GM18520 (cell line): ENCODE results near the gene NUB1.

Experiments used
- ATAC-seq: cut with Tn5 transposase; IDR thresholded peaks from one replicate; pipeline ENCODE4 v1.9.1; 2021; ENCODE audit not compliant: unreplicated experiment

Gene NUB1

DNA sequence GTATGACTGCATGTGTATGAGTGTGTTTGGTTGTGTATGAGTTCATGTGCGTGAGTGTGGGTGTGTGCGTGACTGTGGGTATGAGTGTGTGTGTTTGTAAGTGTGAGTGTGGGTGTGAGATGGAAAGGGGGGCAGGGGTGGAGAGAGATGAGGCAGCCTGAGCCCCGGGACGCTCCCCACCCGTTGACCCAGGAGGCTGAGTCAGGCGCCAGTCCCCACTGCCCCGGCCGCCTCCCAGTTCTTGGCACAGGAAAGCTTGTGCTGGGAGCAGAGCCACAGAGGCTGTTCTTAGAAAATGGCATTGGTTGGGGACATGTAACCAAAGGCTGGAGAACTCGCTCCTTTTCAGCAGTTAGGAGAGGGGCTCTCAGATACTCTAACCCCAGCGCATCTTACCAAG lies 27.8 kb upstream of the NUB1 start:
- ATAC-seq: no peak

DNA sequence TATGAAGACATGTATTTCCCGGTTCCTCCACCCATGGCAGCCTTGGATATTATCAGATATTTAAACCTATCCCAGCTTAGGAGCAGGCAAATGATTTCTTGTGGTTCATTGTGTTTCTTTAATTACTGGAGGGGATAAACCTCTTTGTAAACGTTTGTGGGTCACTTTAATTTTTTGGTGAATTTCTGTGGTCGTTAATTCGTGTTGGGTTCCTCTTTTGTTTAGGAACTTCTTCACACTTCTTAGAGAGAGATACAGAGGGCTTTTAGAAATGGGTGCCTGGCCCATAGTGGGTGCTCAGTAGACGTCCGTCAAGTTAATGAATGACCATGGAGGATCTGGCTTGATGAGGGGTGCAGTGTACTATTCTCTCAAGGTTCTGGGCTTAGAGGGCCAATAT lies 27.2 kb upstream of the NUB1 start:
- no peak for ATAC-seq

DNA sequence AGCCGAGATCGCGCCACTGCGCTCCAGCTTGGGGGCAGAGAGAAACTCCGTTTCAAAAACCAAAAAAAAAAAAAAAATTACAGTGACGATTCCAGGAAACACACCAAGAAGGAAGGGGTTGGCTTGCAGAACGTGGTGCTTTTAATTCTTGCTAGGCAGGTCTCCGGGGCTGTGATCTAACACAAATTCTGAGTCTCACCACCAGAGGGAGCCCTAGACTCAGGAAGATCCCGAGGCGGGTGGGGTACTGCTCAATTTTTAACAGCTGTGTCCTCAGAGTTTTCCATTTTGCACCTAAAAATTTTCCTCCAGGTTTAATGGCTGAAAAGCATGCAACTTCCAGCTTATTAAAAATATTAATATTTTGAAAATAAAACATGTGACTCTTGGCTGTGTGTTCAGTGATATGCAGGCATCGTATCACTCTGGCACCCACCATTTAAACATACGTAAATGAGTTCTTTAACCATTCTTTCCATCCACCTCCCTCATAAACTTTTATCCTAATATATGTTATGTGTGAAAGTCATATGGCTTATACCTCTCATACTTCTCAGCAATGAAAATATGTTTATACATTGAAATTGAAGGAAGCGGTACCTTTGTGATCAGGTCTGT lies 26.5 kb upstream of the NUB1 start:
- ATAC-seq: no peak

DNA sequence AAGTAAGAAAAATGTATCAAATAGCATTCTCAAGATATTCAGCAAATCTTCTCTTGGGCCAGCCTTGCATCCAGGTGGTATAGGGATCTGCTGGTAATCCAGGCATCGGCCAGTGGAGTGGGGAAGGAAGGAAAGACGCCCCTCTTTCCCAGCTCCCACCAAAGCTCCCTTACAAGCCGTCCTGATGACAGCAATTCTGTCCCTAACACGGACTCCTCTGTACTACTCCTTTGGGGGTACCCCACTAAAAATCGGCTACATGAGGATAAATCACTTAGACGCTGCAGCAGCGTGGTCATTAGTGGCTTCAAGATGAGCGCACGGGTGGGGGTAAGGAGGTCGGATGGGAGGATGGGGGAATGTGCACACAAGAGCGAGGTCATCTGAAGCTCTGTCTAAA lies 24.7 kb upstream of the NUB1 start:
- no peak for ATAC-seq

DNA sequence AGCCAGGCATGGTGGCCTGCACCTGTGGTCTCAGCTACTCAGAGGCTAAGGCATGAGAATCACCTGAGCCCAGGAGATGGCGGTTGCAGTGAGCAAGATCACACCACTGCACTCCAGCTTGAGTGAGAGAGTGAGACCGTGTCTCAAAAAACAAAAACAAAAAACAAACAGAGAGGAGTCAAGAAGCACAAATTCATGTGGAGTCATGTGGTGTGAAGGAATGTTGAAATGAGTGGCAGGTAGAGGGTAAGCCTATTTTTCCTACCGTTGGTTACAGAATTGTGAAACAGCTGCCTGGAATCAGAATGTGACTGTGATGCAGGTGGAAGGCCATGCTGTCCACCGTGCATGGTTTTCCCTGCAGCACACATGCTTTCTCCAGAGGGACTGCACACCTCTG lies 23.7 kb upstream of the NUB1 start:
- ATAC-seq: no peak

DNA sequence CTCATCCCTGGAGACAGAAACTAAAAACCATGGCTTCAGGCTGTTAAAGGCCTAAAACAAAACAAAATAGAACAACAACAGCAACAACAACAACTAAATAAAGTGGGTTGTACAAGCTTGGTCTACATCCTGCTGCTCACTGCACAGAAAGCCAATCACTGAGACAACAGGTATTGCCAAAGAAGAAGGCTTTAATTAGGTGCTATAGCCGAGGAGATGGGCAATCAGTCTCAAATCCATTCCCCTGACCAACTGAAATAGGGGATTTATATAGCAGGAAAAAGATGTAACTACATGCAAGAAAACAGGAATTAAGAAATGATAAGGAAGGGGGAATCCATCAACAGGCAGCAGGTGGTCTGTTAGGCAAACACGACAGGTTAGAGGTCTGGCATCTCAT lies 22.4 kb upstream of the NUB1 start:
- ATAC-seq: no peak

DNA sequence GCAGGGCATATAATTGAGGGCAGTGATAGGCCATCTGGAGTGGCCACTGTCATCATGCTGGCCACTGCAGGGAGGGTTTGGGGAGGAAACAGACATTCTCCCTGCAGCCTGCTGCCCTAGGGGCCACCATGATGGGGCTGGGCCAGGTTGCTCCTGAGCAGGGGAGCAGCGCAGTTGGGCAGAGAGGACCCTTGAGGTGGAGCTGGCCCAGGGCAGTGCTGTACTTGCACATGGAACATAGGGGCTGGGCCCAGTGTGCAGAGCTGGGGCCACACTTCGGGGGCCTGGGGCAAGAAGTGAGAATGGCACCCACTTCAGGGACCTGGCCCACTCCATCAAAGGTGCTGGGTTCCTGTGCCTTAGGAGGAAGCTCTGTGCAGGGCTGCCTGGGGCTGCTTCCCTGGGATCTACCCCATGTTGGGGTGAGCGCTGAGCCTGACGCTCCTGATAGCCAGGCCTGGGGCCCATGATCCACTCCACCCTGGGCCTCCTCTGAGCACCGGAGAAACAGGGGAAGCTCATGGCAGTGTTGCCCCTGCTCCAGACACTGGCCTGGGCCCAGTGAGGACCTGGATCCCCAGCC lies 21.3 kb upstream of the NUB1 start:
- ATAC-seq: no peak

DNA sequence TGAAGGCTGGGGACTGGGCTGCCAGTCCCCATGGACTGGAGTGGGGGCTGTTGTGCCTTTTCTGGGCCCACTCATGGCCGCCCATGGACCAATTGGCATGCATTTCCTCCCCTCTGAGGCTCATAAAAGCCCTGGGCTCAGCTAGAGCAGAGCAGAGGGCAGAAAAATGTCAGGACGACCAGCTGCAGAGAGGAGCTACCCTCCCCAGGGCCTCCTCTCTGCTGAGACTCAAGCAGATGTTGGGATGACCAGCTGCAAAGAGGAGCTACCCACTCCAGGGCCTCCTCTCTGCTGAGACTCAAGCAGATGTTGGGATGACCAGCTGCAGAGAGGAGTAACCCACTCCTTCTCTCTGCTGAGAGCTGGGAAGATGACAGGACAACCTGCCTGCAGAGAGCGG lies 20.3 kb upstream of the NUB1 start:
- ATAC-seq: no peak

DNA sequence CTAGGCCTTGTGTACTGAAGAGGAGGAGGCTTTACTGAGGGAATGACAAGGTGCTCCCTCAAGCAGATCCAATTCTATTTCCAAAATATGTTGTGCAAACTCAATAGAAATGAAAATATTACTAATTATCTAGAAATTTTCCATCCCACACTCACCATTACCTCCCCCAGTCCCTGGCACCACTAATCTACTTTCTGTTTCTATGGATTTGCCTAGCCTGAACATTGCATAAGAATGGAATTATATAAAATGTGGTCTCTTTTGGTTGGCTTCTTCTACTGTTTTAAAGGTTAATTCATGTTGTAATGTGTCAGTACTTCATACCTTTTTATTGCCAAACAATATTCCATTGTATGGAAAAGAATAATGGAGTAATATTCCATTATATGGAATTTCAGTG lies 18.7 kb upstream of the NUB1 start:
- ATAC-seq: no peak

DNA sequence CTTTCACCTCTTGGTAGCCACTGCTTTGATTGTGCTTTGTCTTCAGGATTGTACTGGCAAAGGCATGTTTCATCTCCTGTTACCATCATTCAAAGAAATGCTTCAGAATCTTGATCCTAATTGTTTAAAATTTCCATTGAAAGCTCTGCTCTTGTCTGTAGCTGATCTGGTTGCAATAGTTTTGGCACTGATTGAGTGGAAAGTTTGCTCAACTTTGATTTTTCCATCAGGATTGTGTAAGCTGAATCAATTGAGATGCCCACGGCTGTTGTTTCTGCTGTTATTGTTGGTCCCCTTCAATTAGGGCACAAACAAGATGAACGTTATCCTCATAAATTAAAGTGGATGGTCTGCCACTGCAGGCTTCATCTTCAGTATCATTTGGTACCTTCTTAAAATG lies 14.6 kb upstream of the NUB1 start:
- no peak for ATAC-seq

DNA sequence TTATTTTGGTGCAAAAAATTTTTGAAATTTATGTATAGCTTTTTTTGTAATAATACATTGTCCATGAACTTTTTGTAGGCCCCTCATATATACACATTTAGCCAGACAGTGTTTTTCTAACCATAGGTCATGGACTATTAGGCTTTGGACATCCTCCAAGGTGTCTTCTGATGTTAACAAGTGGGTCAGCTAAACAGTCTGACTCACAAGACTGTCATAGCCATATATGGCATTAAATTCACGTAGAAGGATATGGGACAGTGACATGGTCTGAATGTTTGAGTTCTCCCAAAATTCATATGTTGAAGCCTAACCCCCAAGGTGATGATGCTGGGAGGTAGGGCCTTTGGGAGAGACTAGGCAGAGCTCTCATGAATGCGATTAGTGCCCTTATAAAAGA lies 14.0 kb upstream of the NUB1 start:
- no peak for ATAC-seq

DNA sequence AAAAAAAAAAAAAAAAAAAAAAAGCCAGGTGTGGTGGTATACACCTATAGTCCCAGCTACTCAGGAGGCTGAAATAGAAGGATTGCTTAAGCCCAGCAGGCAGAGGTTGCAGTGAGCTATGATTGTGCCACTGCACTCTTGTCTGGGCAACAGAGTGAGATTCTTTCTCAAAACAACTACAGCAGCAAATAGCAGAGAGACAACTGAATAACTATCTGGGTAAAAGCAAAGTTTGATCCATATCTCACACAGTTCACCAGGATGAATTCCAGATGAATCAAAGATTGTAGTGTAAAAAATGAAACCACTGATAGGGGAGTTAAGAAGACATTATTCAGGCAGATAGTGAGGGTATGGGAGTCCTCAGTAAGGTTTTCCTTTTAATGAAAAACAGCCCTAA lies 11.4 kb upstream of the NUB1 start:
- no peak for ATAC-seq

DNA sequence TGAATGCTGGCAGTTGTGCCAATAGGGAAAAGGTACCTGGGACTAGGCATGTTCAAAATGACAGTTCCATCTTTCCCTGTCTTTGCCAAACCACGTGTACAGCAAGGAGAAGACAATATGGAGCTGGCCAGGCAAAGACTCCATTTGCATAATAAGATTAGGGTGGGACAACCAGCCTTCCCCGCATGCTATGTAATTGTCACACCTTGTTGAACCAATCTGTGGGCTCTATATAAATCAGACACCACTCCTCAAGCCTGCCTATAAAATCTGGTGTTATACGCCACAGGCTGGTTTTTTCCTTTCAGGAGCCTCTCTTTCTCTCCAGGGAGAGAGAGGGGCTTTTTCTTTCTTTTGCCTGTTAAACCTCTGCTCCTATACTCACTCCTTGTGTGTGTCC lies 11.0 kb upstream of the NUB1 start:
- ATAC-seq: no peak

DNA sequence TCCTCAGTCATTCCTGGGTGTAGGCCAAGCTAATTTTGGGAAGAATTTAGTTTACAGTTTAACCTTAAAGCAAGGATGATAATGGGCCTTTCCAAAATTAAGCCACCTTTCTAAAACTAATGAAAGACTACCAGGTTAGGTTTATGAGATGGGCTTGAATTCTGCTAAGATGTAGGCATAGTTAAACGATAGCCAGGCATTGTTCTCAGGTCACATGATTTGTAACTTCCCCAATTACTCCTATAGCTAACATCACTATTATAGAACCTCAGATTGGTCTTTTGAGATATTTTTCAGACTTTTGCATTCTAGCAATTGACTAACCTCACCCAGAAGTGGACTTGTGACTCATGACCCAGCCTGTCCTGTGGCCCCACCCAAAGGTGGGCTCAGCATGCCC lies 7.0 kb upstream of the NUB1 start:
- no peak for ATAC-seq

DNA sequence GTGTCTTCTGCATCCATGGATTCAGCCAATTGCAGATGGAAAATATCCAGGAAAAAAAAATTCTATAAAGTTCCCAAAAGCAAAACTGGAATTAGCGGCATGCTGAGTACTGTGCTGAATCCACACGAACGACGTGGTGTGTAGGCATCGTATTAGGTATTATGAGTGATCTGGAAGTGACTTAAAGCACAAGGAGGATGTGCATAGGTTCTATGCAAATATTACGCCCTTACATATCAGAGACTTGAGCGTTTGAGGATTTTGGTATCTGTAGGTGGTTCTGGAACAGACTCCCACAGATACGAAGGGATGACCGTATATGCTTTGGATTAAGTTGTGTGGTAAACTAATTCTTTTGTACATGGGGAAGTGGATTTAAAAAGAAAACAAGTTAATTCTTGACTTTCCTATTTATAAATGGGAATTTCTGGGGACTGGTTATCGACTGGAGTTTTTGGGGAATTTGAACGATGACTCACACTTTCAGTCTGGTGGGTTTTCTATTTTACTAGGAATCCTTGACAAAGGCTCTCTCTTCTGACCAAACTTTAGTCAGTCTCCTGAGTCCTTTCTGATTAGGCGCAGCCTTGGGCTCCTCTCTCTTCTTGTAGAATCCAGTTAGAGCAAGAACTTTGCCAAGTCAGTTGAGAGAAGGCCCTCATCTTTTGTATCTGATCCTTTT lies 5.4 kb upstream of the NUB1 start:
- ATAC-seq: no peak

DNA sequence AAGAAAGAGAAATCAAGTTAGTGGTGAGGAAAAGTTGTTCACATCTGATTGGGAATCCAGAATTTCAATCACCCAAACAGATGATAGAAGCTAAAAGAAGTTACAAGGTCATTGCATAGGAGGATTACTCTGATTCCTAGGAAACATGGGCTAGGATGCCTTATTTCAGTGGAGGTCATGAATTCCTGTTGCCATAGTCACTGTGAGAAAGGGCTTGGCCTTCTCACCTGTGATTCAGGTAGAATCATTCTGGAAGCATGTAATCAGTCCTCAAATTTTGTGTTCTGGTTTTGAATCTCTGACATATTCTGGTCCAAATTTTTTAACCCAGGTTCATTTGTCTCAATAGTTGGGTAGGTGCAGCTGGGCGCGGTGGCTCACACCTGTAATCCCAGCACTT lies 4.3 kb upstream of the NUB1 start:
- no peak for ATAC-seq

DNA sequence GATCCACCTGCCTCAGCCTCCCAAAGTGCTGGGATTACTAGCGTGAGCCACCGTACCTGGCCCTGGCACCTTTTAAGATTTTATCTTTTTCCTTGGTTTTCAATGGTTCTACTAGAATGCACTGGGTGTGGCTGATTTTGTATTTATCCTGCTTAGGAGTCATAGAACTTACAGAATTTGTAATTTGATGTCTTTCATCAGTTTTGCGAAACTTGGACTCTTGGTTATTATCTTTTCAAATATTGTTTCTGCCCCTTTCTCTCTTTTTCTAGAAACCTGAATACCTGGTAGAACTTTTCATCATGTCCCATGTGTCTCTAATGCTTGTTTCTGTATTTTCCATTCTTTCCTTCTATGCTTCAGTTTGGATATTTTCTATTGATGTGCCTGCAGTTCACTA lies 2.8 kb upstream of the NUB1 start:
- no peak for ATAC-seq

DNA sequence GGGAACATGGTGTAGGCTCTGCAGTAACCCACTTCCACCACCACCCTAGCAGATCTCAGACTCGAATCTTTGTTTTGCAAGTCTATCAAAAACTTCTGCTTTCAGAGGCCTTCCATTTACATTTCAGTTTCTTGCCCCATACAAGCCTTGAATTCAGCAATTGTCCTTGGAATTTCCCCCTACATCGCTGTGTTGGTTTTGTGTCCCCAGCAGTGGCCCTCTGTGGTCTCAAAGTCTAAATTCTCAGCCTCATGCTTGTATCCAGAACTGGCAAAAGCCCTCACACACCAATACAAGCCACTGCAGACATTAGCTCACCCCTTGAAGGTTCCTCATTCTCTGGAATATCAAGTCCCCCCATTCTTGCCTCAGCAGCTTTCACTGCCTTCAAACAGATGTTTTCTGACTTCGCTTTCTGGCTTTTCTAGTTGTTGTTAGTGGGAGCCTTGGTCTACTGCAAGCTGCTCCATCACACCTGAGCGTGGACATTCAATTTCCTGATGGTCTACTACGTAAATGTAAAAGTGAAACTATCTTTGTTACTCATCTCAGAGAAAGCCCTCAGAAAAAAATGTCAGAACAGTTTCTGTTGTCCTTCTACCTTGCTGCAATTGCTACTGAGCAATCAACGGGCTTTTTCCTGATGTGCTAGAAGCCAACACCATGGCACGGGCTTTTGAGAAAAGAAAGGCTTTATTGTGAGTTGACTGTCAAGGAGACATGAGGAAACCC lies 1.8 kb upstream of the NUB1 start:
- ATAC-seq: peak; percentile 44

DNA sequence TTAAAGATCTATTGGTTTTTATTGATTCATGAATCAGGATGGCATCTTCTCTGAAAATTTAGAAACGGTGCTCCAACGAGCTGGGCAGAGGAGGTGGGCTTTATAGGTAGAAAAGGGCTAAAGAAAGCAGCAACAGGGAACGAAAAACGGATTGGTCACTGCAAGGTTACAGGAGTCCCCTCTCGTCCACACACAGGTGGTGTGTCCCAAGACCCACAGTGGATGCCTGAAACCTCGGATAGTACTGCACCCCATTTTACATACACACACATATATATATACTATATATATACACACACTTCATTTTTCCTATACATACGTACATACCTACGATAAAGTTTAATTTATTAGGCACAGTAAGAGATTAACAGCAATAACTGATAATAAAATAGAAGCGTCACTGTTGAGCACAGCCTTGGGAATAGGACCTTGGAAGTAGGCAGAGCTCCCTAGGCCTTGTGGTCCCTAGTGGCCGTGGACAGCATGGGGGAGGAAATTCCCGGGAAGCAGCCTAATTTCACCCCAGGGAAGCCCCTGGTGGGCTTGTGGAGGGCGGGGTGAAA lies 737 bp upstream of the NUB1 start:
- ATAC-seq: no peak

DNA sequence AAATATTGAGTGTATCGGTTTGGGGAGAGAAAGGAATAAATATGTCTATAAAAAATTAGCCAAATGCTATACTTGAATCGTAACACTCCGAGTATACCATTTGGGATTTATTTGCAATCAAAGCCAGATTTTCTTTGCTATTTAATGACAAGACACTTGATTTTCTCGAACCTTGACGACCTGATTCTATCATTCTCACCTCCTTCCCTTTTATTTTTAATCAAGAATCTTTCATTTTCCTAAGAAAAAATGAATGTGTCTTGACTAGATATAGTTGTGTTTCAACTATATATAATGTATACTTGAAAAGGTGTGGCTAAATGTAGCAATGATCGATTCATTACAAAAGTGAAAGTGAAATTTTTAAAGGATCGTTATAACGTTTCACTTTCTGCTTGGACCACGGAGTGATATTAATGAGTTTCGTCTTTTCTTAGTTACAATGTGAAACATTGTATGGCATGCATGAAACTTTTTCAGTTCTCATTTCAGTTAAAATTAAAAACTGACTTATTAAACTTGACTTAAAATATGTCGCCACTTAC lies 562 bp downstream of the NUB1 start:
- ATAC-seq: peak; percentile 41

DNA sequence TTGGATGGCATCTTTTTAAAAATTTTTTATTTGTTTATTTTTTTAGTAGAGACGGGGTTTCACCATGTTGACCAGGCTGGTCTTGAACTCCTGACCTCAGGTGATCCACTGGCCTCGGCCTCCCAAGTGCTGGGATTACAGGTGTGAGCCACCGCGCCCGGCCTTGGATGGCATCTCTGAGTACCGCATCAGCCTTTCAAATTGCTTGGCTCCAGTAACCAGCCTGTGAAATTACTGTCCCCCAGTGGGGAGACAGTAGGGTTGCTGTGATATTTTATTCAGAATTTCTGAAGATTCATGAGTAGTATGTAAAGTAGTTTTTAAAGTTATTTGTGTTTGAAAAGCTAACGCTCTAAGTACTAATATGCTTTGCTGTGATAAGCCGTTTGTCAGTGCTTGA lies 1.2 kb downstream of the NUB1 start:
- ATAC-seq: no peak

DNA sequence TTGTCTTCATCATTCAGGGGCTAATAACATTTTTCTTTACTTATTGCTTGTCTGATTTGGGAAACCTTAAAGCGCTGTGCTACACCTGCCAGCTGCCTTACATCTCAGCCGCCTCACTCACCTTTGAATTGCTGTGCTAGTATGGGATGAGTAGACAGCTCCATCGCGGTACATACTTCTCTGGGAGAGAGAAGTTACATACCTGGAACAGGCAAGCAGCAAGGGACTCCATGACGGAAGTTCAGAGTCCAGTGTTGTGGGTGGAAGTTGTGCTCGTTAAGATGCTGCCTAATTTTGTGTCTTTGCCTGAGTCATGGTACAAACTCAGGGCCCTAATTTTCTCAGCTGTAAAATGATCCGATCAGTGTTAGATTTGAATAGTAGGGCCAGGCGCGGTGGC lies 1.9 kb downstream of the NUB1 start:
- ATAC-seq: no peak
